GM23338 (cell line): Measurements from ENCODE around the gene TMSB4X. TPM values are rescaled to one million over a fixed set of nuclear protein-coding genes. Genes with fewer than 3 reads are reported as not detected.

Experiments used
- ATAC-seq: fragments of 200-7000 bp; cut with Tn5 transposase; 3 replicates; pipeline ENCODE4 v1.9.1; 2020
- DNase-seq: peaks from one replicate; pipeline ENCODE4 v3.0.0-alpha.2; 2015; ENCODE audit warnings: low spot score
- H2AFZ ChIP-seq: fragments of 200-600 bp; sonication (generic); 2 replicates; pipeline ENCODE4 v1.8.0; 2016; ENCODE audit warnings: antibody characterized with exemption, mild to moderate bottlenecking, moderate library complexity
- H3F3A ChIP-seq: fragments of 200-600 bp; sonication (generic); replicated peaks from 2 replicates; pipeline ENCODE4 v1.8.0; 2017; ENCODE audit warnings: antibody characterized with exemption, mixed run types, low read depth
- H3K27ac ChIP-seq: fragments of 200-600 bp; sonication (generic); 2 replicates; pipeline ENCODE4 v1.6.1; 2016; ENCODE audit warnings: low read depth
- H3K27me3 ChIP-seq: fragments of 200-600 bp; sonication (generic); 2 replicates; pipeline ENCODE4 v1.8.0; 2016; ENCODE audit warnings: mild to moderate bottlenecking, mixed run types, moderate library complexity; ENCODE audit not compliant: insufficient read depth
- H3K36me3 ChIP-seq: fragments of 200-600 bp; sonication (generic); 2 replicates; pipeline ENCODE4 v1.8.0; 2016; ENCODE audit warnings: mild to moderate bottlenecking; ENCODE audit not compliant: insufficient read depth
- H3K4me1 ChIP-seq: fragments of 200-600 bp; sonication (generic); 2 replicates; pipeline ENCODE4 v1.8.0; 2016; ENCODE audit warnings: mild to moderate bottlenecking, moderate library complexity; ENCODE audit not compliant: insufficient read depth
- H3K4me2 ChIP-seq: fragments of 200-600 bp; sonication (generic); 2 replicates; pipeline ENCODE4 v1.7.1; 2017; ENCODE audit warnings: mixed run types
- H3K4me3 ChIP-seq: fragments of 200-600 bp; sonication (generic); 2 replicates; pipeline ENCODE4 v1.6.1; 2016; ENCODE audit warnings: mixed run types
- H3K79me2 ChIP-seq: fragments of 200-600 bp; sonication (generic); replicated peaks from 2 replicates; pipeline ENCODE4 v1.8.0; 2017; ENCODE audit warnings: mild to moderate bottlenecking; ENCODE audit not compliant: insufficient read depth
- H3K9me2 ChIP-seq: fragments of 200-600 bp; sonication (generic); 2 replicates; pipeline ENCODE4 v1.8.0; 2017; ENCODE audit not compliant: insufficient read depth
- H4K20me1 ChIP-seq: fragments of 200-600 bp; sonication (generic); replicated peaks from 2 replicates; pipeline ENCODE4 v1.8.0; 2017; ENCODE audit warnings: mild to moderate bottlenecking; ENCODE audit not compliant: insufficient read depth
- H3K27ac Mint-ChIP-seq: 2 replicates; pipeline ENCODE4 v1.8.0; 2020; ENCODE audit warnings: inconsistent platforms, mild to moderate bottlenecking, moderate library complexity, mixed read lengths
- H3K27me3 Mint-ChIP-seq: 3 replicates; pipeline ENCODE4 v1.8.0; 2022; ENCODE audit warnings: low read depth, mild to moderate bottlenecking, moderate library complexity, mixed read lengths, inconsistent platforms; ENCODE audit not compliant: insufficient read depth, poor library complexity
- H3K36me3 Mint-ChIP-seq: 3 replicates; pipeline ENCODE4 v1.8.0; 2021; ENCODE audit warnings: low read depth, mild to moderate bottlenecking, inconsistent platforms, moderate library complexity, mixed read lengths
- H3K4me1 Mint-ChIP-seq: 3 replicates; pipeline ENCODE4 v1.8.0; 2020; ENCODE audit warnings: mild to moderate bottlenecking, inconsistent platforms, mixed read lengths
- H3K4me3 Mint-ChIP-seq: 3 replicates; pipeline ENCODE4 v1.8.0; 2021; ENCODE audit warnings: moderate library complexity, mild to moderate bottlenecking, inconsistent platforms, mixed read lengths
- H3K9me3 Mint-ChIP-seq: 3 replicates; pipeline ENCODE4 v1.8.0; 2020; ENCODE audit warnings: moderate library complexity, mild to moderate bottlenecking, inconsistent platforms, mixed read lengths
- JUNB ChIP-seq: IDR thresholded peaks from one replicate; pipeline ENCODE4 v1.6.1; 2016; ENCODE audit warnings: antibody characterized with exemption; ENCODE audit not compliant: unreplicated experiment
- NANOG ChIP-seq: IDR thresholded peaks from 2 replicates; pipeline ENCODE4 v1.6.1; 2016; ENCODE audit warnings: antibody characterized with exemption, borderline replicate concordance
- REST ChIP-seq: IDR thresholded peaks from one replicate; pipeline ENCODE4 v1.6.1; 2018; ENCODE audit warnings: antibody characterized with exemption; ENCODE audit not compliant: unreplicated experiment
- STAT1 ChIP-seq: IDR thresholded peaks from one replicate; pipeline ENCODE4 v1.6.1; 2016; ENCODE audit warnings: antibody characterized with exemption; ENCODE audit not compliant: unreplicated experiment
- ZNF114 ChIP-seq: fragments of 250-450 bp; sonication (Bioruptor Pico); IDR thresholded peaks from 2 replicates; pipeline ENCODE4 v1.5.0; 2020; ENCODE audit warnings: mild to moderate bottlenecking, moderate library complexity
- ZNF331 ChIP-seq: fragments of 250-450 bp; sonication (Bioruptor Pico); IDR thresholded peaks from 2 replicates; pipeline ENCODE4 v1.5.0; 2020; ENCODE audit warnings: low read depth, mild to moderate bottlenecking, moderate library complexity
- polyA plus RNA-seq: library from polyadenylated mRNA; unstranded; fragments of >200 nt; fragmentation: Nextera tagmentation; extraction: Ambion mirVana; gene quantifications from 2 replicates; pipeline ENCODE4 v1.2.1, GENCODE V29; 2016
- total RNA-seq: library from RNA; depleted of rRNA; stranded (reverse); fragments of >200 nt; shearing (Covaris generic); gene quantifications from 2 replicates; pipeline ENCODE4 v1.2.3, GENCODE V29; 2014
- TF ChIP-seq, protein P1 (sequence below), 2 experiments: fragments of 200-600 bp in 1 of 2; sonication (generic) in 1 of 2; conservative IDR thresholded peaks; 2 replicates each; pipeline versions ENCODE4 v1.5.1 to v1.6.1; 2016 to 2017; ENCODE audit warnings: antibody characterized with exemption in 2 of 2, low read depth in 2 of 2, mild to moderate bottlenecking in 2 of 2, moderate library complexity in 1 of 2
- TF ChIP-seq, protein P2 (sequence below): fragments of 250-450 bp; sonication (Bioruptor Pico); IDR thresholded peaks from 2 replicates; pipeline ENCODE4 v1.5.0; 2020; ENCODE audit warnings: mild to moderate bottlenecking, moderate library complexity

Gene TMSB4X
- total and polyA plus RNA-seq, 2 experiments from 2014 or later, result 999 to 6,191 TPM

GRCh38 chrX:12946838-12947544, 27.9 kb upstream of the TMSB4X start:
- Mint-ChIP-seq H3K27me3 (no peaks in the 10 kb centered on the region), H3K9me3 (peaks cover under 1% of the 10 kb centered on the region; the same call in 1 of the 3 replicates), H3K4me1 (peaks cover 13% of the 10 kb centered on the region), H3K4me3 (no peak overlapping the region), H3K27ac (peak overlapping the region; percentile 88), H3K36me3 (peaks cover under 1% of the 10 kb centered on the region; the same call in 1 of the 3 replicates)
- TF ChIP-seq NANOG, result no peak
- TF ChIP-seq, protein P1, sequence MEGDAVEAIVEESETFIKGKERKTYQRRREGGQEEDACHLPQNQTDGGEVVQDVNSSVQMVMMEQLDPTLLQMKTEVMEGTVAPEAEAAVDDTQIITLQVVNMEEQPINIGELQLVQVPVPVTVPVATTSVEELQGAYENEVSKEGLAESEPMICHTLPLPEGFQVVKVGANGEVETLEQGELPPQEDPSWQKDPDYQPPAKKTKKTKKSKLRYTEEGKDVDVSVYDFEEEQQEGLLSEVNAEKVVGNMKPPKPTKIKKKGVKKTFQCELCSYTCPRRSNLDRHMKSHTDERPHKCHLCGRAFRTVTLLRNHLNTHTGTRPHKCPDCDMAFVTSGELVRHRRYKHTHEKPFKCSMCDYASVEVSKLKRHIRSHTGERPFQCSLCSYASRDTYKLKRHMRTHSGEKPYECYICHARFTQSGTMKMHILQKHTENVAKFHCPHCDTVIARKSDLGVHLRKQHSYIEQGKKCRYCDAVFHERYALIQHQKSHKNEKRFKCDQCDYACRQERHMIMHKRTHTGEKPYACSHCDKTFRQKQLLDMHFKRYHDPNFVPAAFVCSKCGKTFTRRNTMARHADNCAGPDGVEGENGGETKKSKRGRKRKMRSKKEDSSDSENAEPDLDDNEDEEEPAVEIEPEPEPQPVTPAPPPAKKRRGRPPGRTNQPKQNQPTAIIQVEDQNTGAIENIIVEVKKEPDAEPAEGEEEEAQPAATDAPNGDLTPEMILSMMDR (conservative IDR thresholded peaks at IDR 0.05; ENCODE audit: low read depth in 2 of 2), result peak; percentile 87 to 88
- peak; percentile 87 for DNase-seq
- Histone ChIP-seq H3K4me1 (peaks cover 5% of the 10 kb centered on the region; the same call in 1 of the 2 replicates), H2AFZ (0 out of 2 replicates have a peak overlapping the region, but pooled peaks have one; percentile 29), H3K36me3 (no peaks in the 10 kb centered on the region), H3K27me3 (no peaks in the 10 kb centered on the region), H3K4me2 (no peak overlapping the region), H3K4me3 (no peak overlapping the region), H3K9me2 (no peaks in the 10 kb centered on the region), H3F3A (no peaks in the 10 kb centered on the region), H4K20me1 (no peaks in the 10 kb centered on the region), H3K27ac (peak overlapping the region; percentile 72; the same call in 1 of the 2 replicates), H3K79me2 (no peaks in the 10 kb centered on the region)
- ATAC-seq, result peak; percentile 81

DNA sequence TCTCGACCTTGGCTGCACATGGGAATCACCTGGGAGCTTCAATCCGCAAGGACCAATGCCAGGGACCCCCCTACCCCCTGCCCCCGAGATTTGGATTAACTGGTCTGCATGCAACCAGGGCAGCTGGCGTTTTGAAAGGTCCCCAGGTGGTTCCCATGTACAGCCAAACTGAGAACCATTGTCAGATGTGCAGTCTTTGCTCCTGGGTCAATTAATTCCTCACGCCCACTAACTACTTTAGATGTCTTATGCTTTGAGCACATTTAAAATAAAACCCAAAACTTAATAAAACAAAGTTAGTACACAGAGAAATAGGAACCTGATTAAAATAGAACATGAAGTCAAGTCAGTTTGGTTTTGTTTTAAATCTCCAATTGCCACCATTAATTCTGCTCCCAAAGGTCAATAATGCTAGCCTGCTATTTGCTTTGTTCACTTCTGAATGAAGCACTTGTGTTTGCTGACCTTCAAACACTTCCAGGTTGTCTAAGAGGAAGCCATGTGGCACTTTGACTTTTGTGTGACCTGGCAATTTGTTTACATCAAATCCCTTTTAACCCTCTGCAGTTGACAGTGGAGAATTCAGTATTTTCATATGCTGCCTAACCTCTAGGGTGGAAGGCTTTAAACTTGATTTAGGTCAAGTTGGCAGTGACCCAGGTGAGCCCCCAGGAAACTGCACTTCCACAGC, 27.2 kb upstream of the TMSB4X start:
- Mint-ChIP-seq H3K4me1 (peaks cover 13% of the 10 kb centered on the region), H3K27me3 (no peaks in the 10 kb centered on the region), H3K36me3 (no peaks in the 10 kb centered on the region; the same call in 2 of the 3 replicates), H3K27ac (no peak overlapping the region), H3K9me3 (no peaks in the 10 kb centered on the region; the same call in 2 of the 3 replicates), H3K4me3 (no peak overlapping the region)
- DNase-seq (no peak), ATAC-seq (no peak)
- H3K9me2 ChIP-seq, result no peaks in the 10 kb centered on the region
- no peaks in the 10 kb centered on the region for H3K79me2 ChIP-seq
- no peak overlapping the region for H3K4me2 ChIP-seq
- H3K4me1 ChIP-seq, result peaks cover 5% of the 10 kb centered on the region; the same call in 1 of the 2 replicates
- no peaks in the 10 kb centered on the region for H3K36me3 ChIP-seq
- H3K27ac ChIP-seq, result no peak overlapping the region
- no peaks in the 10 kb centered on the region for H4K20me1 ChIP-seq
- no peaks in the 10 kb centered on the region for H3K27me3 ChIP-seq
- no peak overlapping the region for H3K4me3 ChIP-seq
- H3F3A ChIP-seq, result no peaks in the 10 kb centered on the region
- H2AFZ ChIP-seq, result no peak overlapping the region
- TF ChIP-seq ZNF331, result no peak
- TF ChIP-seq NANOG, result no peak
- TF ChIP-seq, protein P2, sequence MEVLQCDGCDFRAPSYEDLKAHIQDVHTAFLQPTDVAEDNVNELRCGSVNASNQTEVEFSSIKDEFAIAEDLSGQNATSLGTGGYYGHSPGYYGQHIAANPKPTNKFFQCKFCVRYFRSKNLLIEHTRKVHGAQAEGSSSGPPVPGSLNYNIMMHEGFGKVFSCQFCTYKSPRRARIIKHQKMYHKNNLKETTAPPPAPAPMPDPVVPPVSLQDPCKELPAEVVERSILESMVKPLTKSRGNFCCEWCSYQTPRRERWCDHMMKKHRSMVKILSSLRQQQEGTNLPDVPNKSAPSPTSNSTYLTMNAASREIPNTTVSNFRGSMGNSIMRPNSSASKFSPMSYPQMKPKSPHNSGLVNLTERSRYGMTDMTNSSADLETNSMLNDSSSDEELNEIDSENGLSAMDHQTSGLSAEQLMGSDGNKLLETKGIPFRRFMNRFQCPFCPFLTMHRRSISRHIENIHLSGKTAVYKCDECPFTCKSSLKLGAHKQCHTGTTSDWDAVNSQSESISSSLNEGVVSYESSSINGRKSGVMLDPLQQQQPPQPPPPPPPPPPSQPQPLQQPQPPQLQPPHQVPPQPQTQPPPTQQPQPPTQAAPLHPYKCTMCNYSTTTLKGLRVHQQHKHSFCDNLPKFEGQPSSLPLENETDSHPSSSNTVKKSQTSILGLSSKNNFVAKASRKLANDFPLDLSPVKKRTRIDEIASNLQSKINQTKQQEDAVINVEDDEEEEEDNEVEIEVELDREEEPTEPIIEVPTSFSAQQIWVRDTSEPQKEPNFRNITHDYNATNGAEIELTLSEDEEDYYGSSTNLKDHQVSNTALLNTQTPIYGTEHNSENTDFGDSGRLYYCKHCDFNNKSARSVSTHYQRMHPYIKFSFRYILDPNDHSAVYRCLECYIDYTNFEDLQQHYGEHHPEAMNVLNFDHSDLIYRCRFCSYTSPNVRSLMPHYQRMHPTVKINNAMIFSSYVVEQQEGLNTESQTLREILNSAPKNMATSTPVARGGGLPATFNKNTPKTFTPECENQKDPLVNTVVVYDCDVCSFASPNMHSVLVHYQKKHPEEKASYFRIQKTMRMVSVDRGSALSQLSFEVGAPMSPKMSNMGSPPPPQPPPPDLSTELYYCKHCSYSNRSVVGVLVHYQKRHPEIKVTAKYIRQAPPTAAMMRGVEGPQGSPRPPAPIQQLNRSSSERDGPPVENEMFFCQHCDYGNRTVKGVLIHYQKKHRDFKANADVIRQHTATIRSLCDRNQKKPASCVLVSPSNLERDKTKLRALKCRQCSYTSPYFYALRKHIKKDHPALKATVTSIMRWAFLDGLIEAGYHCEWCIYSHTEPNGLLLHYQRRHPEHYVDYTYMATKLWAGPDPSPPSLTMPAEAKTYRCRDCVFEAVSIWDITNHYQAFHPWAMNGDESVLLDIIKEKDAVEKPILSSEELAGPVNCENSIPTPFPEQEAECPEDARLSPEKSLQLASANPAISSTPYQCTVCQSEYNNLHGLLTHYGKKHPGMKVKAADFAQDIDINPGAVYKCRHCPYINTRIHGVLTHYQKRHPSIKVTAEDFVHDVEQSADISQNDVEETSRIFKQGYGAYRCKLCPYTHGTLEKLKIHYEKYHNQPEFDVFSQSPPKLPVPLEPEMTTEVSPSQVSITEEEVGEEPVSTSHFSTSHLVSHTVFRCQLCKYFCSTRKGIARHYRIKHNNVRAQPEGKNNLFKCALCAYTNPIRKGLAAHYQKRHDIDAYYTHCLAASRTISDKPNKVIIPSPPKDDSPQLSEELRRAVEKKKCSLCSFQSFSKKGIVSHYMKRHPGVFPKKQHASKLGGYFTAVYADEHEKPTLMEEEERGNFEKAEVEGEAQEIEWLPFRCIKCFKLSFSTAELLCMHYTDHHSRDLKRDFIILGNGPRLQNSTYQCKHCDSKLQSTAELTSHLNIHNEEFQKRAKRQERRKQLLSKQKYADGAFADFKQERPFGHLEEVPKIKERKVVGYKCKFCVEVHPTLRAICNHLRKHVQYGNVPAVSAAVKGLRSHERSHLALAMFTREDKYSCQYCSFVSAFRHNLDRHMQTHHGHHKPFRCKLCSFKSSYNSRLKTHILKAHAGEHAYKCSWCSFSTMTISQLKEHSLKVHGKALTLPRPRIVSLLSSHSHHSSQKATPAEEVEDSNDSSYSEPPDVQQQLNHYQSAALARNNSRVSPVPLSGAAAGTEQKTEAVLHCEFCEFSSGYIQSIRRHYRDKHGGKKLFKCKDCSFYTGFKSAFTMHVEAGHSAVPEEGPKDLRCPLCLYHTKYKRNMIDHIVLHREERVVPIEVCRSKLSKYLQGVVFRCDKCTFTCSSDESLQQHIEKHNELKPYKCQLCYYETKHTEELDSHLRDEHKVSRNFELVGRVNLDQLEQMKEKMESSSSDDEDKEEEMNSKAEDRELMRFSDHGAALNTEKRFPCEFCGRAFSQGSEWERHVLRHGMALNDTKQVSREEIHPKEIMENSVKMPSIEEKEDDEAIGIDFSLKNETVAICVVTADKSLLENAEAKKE (CRISPR knock-in tag), result no peak
- TF ChIP-seq REST, result no peak
- TF ChIP-seq ZNF114 (CRISPR knock-in tag), result no peak
- no peak for TF ChIP-seq JUNB
- no peak for TF ChIP-seq STAT1
